AG09309 (cell line): ENCODE results near the gene SUSD3.

ENCODE experiments used
- DNase-seq: peaks from one replicate; pipeline ENCODE4 v3.0.0-alpha.2; 2010; ENCODE audit warnings: low read depth
- H3K4me3 ChIP-seq: 2 replicates; pipeline ENCODE4 v1.5.1; 2011; ENCODE audit warnings: mild to moderate bottlenecking, low read depth, low read length, moderate library complexity; ENCODE audit not compliant: control insufficient read depth
- CTCF ChIP-seq: IDR thresholded peaks from 2 replicates; pipeline ENCODE4 v1.5.1; 2011; ENCODE audit warnings: mild to moderate bottlenecking, low read depth, low read length, inconsistent platforms; ENCODE audit not compliant: insufficient read depth, control insufficient read depth; ENCODE audit errors: missing control alignments

The SUSD3 gene

GRCh38 chr9:93058355-93059010, at the start of gene SUSD3:
Gene SUSD3 (plus strand): TSS chr9:93058701. CDS start chr9:93058743, 42 bp downstream.
- no peak within 1 kb of the TSS for H3K4me3 ChIP-seq
- DNase-seq: no peak
- no peak for TF ChIP-seq CTCF

GRCh38 chr9:93009337-93010015, 49.0 kb upstream of the SUSD3 start:
- TF ChIP-seq CTCF: no peak
- H3K4me3 ChIP-seq: no peak overlapping the region
- no peak for DNase-seq

GRCh38 chr9:93010056-93010455, 48.4 kb upstream of the SUSD3 start:
- no peak for DNase-seq
- no peak for TF ChIP-seq CTCF
- no peak overlapping the region for H3K4me3 ChIP-seq

- TF ChIP-seq CTCF: no peak
- no peak for DNase-seq
- no peak overlapping the region for H3K4me3 ChIP-seq
Measured at GRCh38 chr9:93010704-93011103, 47.8 kb upstream of the SUSD3 start.

- no peak for TF ChIP-seq CTCF
- no peak for DNase-seq
- no peak overlapping the region for H3K4me3 ChIP-seq
Measured at GRCh38 chr9:93011114-93011513, 47.4 kb upstream of the SUSD3 start.

GRCh38 chr9:93012963-93013855, 45.3 kb upstream of the SUSD3 start:
- H3K4me3 ChIP-seq: no peak overlapping the region
- TF ChIP-seq CTCF: no peak
- no peak for DNase-seq
